ENCODE results near the gene GPRC5C. TPM values are rescaled to one million over a fixed set of nuclear protein-coding genes. Genes with fewer than 3 reads are reported as not detected.

The GPRC5C gene
- total and polyA plus RNA-seq, 2 of the 13 experiments (the other 11 are each of a cell fraction or from before 2014, with no cell fraction given) = 85.6 to 300 TPM

DNA sequence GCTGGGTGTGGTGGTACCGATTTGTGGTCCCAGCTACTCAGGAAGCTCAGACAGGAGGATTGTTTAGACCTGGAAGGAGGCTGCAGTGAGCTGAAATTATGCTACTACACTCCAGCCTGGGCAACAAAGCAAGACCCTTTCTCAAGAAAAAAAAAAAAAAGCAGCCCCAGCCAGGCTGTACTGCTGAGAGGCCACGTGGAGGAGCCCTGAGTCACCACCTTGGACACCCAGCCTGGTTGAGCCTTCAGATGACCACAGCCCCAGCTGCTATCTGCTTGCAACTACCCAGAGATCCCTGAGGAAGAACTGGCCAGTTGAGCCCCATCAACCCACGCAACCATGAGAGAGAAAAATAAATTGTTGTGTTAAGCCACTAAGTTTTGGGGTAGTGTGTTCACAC lies 23.6 kb upstream of the GPRC5C start:
- POLR2A ChIA-PET = interaction anchor here (1.0 to 3.3 kb wide), 5 partner anchors 9 to 49 kb away, joined by 3 to 21 read pairs (median 6); partner anchors contain the start of gene GPRC5C
- TF ChIP-seq XRCC5 (optimal IDR thresholded peaks at IDR 0.05; ENCODE audit: low read length) = peak; percentile 49
- peak; percentile 88 for TF ChIP-seq SMC3 (IDR thresholded peaks at IDR 0.05; ENCODE audit: low read length)
- no peak for TF ChIP-seq ZNF296 (CRISPR knock-in tag; conservative IDR thresholded peaks at IDR 0.05)
- TF ChIP-seq, protein P1, sequence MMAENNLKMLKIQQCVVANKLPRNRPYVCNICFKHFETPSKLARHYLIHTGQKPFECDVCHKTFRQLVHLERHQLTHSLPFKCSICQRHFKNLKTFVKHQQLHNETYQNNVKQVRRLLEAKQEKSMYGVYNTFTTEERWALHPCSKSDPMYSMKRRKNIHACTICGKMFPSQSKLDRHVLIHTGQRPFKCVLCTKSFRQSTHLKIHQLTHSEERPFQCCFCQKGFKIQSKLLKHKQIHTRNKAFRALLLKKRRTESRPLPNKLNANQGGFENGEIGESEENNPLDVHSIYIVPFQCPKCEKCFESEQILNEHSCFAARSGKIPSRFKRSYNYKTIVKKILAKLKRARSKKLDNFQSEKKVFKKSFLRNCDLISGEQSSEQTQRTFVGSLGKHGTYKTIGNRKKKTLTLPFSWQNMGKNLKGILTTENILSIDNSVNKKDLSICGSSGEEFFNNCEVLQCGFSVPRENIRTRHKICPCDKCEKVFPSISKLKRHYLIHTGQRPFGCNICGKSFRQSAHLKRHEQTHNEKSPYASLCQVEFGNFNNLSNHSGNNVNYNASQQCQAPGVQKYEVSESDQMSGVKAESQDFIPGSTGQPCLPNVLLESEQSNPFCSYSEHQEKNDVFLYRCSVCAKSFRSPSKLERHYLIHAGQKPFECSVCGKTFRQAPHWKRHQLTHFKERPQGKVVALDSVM (CRISPR knock-in tag; IDR thresholded peaks at IDR 0.05) = peak; percentile 32
- TF ChIP-seq, protein P2, sequence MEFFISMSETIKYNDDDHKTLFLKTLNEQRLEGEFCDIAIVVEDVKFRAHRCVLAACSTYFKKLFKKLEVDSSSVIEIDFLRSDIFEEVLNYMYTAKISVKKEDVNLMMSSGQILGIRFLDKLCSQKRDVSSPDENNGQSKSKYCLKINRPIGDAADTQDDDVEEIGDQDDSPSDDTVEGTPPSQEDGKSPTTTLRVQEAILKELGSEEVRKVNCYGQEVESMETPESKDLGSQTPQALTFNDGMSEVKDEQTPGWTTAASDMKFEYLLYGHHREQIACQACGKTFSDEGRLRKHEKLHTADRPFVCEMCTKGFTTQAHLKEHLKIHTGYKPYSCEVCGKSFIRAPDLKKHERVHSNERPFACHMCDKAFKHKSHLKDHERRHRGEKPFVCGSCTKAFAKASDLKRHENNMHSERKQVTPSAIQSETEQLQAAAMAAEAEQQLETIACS (CRISPR knock-in tag; IDR thresholded peaks at IDR 0.05) = no peak
- TF ChIP-seq ZNF143 (CRISPR knock-in tag; IDR thresholded peaks at IDR 0.05) = peak; percentile 58; the same call in 1 of the 2 replicates
- TF ChIP-seq BRD4 (CRISPR knock-in tag; IDR thresholded peaks at IDR 0.05) = no peak
- no peak for TF ChIP-seq CERS6 (CRISPR knock-in tag; IDR thresholded peaks at IDR 0.05)
- TF ChIP-seq MYC (CRISPR knock-in tag; IDR thresholded peaks at IDR 0.05; ENCODE audit: borderline replicate concordance) = peak; percentile 49; the same call in 1 of the 2 replicates
- TF ChIP-seq, protein P3, sequence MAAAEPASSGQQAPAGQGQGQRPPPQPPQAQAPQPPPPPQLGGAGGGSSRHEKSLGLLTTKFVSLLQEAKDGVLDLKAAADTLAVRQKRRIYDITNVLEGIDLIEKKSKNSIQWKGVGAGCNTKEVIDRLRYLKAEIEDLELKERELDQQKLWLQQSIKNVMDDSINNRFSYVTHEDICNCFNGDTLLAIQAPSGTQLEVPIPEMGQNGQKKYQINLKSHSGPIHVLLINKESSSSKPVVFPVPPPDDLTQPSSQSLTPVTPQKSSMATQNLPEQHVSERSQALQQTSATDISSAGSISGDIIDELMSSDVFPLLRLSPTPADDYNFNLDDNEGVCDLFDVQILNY (CRISPR knock-in tag; conservative IDR thresholded peaks at IDR 0.05) = no peak
- no peak for TF ChIP-seq DMAP1 (CRISPR knock-in tag; IDR thresholded peaks at IDR 0.05)
- no peak for TF ChIP-seq THRA (CRISPR knock-in tag; IDR thresholded peaks at IDR 0.05; ENCODE audit: borderline replicate concordance)
- TF ChIP-seq NR2F6 (IDR thresholded peaks at IDR 0.05) = no peak
- TF ChIP-seq NR2F6 (CRISPR knock-in tag; IDR thresholded peaks at IDR 0.05) = no peak
- 0 out of 2 replicates have a peak, but pooled peaks have one; percentile 16 for TF ChIP-seq TGIF2 (CRISPR knock-in tag; IDR thresholded peaks at IDR 0.05)
- peak; percentile 49; the same call in 1 of the 2 replicates for TF ChIP-seq MNT (IDR thresholded peaks at IDR 0.05)
- peak; percentile 57 for TF ChIP-seq RAD21 (CRISPR knock-in tag; IDR thresholded peaks at IDR 0.05)
- TF ChIP-seq YY1 (IDR thresholded peaks at IDR 0.05; ENCODE audit: insufficient read depth, insufficient replicate concordance, low read depth, low read length) = peak; percentile 29

More for the DNA sequence above, 23.6 kb upstream of the GPRC5C start:
- H3K9me3 ChIP-seq (ENCODE audit: low read length) = no peaks in the 10 kb centered on the region
- peak; percentile 83 for ATAC-seq
- no TSS peak for BruUV-seq (replicated peaks)
- H3K4me1 ChIP-seq (ENCODE audit: insufficient read depth, low read length) = peaks cover 36% of the 10 kb centered on the region
- in situ Hi-C loops (cut with HindIII; ENCODE audit: extremely low pct_ligation_motif_present, low pct_unique_long_range_greater_than_20kb) = no loop called here
- H3K4me3 ChIP-seq (replicated peaks in 1 of 3; ENCODE audit: insufficient read depth in 1 of 3, low read depth in 2 of 3, low read length in 3 of 3) = no peak overlapping the region
- H3K9ac ChIP-seq (ENCODE audit: insufficient read depth, low read depth, low read length) = no peak overlapping the region
- peak; percentile 70 for FAIRE-seq
- H3K27ac ChIP-seq (ENCODE audit: extremely low read length, insufficient read depth, low read length) = no peak overlapping the region
- intact Hi-C loops (cut with micrococcal nuclease; ENCODE audit: unreplicated experiment) = loop anchor here (1.0 kb wide), 1 partner anchor 49 kb away; no protein-coding TSS in a partner anchor
- no peak overlapping the region for H3K4me2 ChIP-seq (ENCODE audit: low read depth, low read length)
- WGBS (ENCODE audit: low lambda C conversion rate) = 25% methylated on average over 3 of the region's 3 CpGs
- peak; percentile 71 for DNase-seq (ENCODE audit: low spot score)
- H3K79me2 ChIP-seq (ENCODE audit: insufficient read depth, low read length) = no peaks in the 10 kb centered on the region
- CTCF ChIA-PET (ENCODE audit: low intra/inter-chr PET ratio, low total read pairs) = interaction anchor here (1.7 to 2.6 kb wide), 3 partner anchors 26 to 49 kb away, joined by 8 to 43 read pairs (median 14); no protein-coding TSS in a partner anchor
- no peaks in the 10 kb centered on the region for H4K20me1 ChIP-seq (ENCODE audit: insufficient read depth, low read length)
- no peaks in the 10 kb centered on the region for H3K36me3 ChIP-seq (replicated peaks in 1 of 2; ENCODE audit: control insufficient read depth in 1 of 2, insufficient read depth in 2 of 2, low read length in 2 of 2)
- H3K27me3 ChIP-seq (ENCODE audit: control insufficient read depth in 1 of 2, insufficient read depth in 2 of 2, low read length in 2 of 2) = peaks cover 7 to 28% of the 10 kb centered on the region in 2 experiments; a peak in 4 of 5 replicates
- no peak overlapping the region for H2AFZ ChIP-seq (ENCODE audit: low read length)

Data from HepG2 (cell line).